GM19467 (cell line): ENCODE results near the gene SMYD4.
"Not testable (repeated sequence)": the region's sequence is repeated elsewhere in the genome, so short reads cannot be mapped to it uniquely, and the experiment has no call there.

Experiments used
- ATAC-seq: cut with Tn5 transposase; IDR thresholded peaks from one replicate; pipeline ENCODE4 v1.9.1; 2021; ENCODE audit warnings: mild to moderate bottlenecking, moderate library complexity; ENCODE audit not compliant: unreplicated experiment

Gene SMYD4

DNA sequence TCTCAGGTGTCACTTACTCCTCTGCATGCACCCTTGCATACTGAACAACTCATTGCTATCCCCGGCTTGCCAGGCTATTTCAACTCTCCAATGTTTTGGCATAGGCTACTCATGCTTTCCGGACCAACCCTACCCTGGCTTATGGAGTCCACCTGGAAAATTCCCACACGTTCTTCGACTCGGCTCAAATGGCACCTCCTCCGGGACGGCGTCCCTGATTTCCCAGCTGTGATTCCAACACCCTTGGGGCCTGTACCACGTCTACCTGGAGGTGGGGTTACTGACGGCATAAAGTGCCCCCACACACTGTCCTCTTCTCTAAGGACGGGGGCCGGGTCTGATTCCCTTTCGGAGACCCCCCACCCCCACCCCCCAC lies 498 bp downstream of the SMYD4 start:
- no peak for ATAC-seq

DNA sequence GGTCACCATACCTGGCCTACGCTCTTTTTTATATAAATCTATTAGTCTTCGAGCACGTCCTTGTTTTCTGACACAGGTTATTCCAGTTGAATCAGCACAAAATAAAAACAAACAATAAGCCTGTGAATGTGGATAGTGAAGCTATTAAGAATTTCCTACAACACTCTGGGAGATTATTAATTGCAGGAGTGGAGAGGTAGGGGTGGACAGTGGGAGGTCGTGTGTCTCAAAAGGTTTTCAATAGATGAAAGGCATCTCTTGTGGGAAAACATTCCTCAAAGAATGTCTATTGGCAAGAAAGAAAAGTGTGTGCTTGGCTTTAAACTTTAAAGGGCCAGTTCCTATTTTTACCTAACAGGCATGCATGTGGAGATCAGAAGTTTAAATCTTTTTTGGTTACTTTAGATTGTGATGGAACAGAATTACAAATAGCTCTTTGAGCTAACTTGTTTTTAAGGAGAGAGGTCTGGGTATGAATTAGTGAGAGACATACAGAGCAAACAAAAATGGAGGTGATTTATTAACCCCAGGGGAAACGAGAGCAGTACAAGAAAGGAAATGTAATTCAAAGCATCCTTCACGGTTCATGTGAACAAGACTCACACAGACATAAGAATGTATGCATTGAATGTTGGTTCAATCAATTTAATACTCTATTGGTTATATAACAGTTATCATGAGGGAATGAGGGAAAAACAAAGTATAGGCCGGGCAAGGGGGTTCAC lies 9.0 kb downstream of the SMYD4 start:
- ATAC-seq = no peak

DNA sequence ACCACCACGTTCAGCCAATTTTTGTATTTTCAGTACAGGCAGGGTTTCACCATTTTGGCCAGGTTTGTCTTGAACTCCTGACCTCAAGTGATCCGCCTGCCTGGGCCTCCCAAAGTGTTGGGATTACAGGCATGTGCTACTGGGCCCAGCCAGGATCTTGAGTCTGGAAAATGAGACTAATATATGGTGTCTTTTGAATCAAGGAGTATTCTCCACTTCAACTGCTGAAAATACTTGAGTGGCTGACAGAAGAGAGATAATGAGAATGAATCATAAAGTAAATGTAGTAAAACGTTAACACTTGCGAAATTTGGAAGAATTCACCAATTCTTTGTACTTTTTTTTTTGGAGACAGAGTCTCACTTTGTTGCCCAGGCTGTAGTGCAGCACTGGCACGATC lies 16.6 kb downstream of the SMYD4 start:
- no peak for ATAC-seq

- no peak for ATAC-seq
These were observed 19.1 kb downstream of the SMYD4 start for GRCh38 chr17:1810450-1811103.

DNA sequence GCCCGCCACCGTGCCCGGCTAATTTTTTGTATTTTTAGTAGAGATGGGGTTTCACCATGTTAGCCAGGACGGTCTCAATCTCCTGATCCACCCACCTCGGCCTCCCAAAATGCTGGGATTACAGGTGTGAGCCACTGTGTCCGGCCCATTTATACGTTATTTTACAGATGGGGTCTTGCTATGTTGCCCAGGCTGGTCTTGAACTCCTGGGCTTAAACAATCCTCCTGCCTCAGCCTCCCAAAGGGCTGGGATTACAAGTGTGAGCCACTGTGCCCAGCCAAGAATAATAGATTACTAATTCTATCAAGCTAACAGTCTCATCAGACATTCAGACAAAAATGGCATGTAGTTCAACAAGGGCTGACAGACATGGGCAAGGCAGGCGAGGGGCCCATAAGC lies 19.9 kb downstream of the SMYD4 start:
- ATAC-seq = not testable (repeated sequence)

DNA sequence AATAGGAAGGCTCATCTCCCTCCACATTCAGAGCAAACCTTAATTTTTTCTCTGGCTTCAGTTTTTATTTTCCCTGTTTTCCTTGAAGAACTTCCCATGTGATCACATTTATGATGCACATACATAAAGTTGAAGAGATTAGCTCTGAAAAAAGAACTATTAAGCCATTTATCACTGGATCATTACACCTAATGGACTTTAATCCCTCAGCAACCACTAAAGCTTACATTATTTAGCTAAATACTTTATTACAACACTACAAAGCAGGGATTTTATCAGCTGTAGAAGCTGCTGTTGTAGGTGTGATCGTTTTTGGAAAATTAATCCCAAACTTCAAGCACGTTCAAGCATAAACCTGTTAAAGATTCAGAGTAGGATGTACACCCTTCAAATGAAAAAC lies 21.1 kb downstream of the SMYD4 start:
- no peak for ATAC-seq

DNA sequence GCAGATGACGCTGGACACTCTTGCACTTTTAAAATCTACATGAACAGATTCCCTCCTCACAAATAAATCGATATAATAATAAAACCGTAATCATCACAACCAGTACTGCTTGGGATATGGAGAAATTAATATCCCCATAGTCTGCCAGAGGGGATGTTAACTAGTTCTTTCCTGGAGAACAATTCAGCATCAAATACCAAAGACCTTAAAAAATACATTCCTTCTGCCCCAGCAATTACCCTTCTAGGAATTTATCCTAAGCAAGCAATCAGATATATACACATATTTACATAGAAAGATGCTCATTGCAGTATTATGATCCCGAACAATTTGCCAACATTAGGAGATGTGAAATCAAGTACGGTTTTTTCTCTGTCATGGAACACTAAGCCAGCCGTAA lies 21.8 kb downstream of the SMYD4 start:
- ATAC-seq = no peak

DNA sequence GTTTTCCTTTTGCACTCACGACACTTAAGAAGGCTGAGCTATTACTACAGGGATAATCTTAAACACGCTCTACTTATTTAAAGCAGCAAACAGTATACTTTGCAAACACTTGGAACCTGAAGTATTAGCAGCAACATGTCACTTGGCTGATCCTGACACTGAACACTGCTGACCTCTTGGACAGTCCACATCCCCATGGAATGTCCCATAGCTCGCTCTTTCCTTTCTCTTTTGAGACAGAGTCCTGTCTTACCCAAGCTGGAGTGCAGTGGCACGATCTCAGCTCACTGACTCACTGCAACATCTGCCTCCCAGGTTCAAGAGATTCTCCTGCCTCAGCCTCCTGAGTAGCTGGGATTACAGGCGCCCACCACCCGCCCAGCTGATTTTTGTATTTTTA lies 26.4 kb downstream of the SMYD4 start:
- no peak for ATAC-seq

GRCh38 chr17:1802429-1802828 lies 27.3 kb downstream of the SMYD4 start:
- no peak for ATAC-seq

- no peak for ATAC-seq
These were observed 29.0 kb downstream of the SMYD4 start for GRCh38 chr17:1800712-1801111.

GRCh38 chr17:1800240-1800639 lies 29.5 kb downstream of the SMYD4 start:
- no peak for ATAC-seq

DNA sequence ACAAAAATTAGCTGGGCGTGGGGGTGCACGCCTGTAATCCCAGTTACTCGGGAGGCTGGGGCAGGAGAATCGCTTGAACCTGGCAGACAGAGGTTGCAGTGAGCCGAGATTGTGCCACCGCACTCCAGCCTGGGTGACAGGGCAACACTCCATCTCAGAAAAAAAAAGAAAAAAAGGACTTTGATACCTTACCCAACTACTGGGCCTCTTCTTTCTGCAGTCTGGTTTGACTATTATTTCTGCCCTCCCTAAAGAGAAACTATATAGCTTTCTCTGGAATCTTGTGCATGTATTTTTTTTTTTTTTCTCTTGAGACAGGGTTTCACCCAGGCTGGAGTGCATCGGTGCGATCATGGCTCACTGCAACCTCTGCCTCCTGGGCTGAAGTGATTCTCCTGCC lies 31.9 kb downstream of the SMYD4 start:
- not testable (repeated sequence) for ATAC-seq

GRCh38 chr17:1797323-1797722 lies 32.4 kb downstream of the SMYD4 start:
- no peak for ATAC-seq

GRCh38 chr17:1796800-1797199 lies 32.9 kb downstream of the SMYD4 start:
- no peak for ATAC-seq

GRCh38 chr17:1793447-1793806 lies 36.3 kb downstream of the SMYD4 start:
- no peak for ATAC-seq

GRCh38 chr17:1792495-1793446 lies 36.9 kb downstream of the SMYD4 start:
- ATAC-seq = no peak

DNA sequence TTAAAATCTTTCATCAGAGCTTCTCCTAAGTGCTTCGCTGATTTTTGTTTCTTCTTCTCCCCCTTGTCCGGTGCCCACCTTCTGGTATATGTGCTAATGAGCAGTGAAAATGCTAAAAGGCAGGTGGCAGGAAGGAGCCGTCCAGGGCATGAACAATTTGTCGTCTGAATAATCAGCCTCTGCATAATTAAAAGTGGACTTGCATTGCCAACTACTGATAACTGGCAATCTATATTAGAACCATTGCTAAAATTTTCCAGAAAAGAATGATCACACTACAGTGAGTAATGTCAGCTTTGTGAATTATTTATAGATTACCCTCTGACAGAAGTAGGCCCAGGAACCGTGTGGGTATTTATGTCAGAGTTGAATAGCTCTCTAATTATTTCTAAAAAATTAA lies 39.8 kb downstream of the SMYD4 start:
- no peak for ATAC-seq

DNA sequence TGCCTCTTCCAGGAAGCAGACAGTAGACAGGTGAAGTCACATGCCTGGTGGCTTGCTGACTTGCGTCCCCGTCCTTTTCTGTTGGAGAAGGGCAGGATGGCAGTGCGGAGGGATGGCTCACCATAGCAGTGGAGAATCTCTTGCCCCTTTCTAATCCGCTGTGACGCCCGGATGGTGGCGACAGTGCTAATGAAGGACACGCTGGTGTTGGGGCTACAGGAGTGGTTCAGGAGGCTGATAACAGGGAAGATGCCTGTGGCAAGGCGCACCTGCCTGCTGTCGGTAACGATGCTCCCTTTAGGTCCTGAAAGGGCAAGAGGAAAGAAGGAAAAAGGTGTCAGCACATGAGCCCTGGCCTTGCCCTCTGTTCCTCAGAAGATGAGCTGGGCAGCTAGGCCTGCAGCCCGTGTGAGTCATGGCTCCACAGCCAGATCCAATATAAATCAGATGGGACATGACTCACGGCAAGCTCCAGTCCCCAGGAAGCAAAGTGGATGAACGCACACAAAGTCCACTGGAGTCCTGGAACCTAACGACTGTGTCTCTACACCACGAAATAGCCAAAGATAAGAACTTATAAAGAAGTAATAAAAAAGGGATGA lies 42.3 kb downstream of the SMYD4 start:
- no peak for ATAC-seq

- no peak for ATAC-seq
These were observed 43.0 kb downstream of the SMYD4 start for GRCh38 chr17:1786708-1787107.

DNA sequence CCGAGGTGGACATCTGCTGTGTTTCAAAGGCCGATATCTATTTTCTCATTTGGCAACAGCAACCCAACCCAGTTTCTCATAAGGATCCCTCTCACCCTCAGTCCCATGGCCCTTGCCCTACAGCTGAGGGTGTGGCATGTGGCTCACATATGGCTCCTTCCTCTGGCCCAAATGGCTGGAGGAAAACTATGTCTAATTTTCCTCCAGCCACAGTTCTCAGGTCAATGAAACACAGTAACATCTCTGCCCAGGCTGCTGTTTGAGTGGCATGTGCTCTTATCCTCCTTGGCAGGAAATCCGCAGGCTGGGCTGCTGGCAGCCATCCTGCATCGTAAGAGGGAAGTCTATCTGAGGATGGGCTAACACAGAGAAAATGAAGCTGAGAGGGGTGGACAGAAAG lies 43.8 kb downstream of the SMYD4 start:
- no peak for ATAC-seq

DNA sequence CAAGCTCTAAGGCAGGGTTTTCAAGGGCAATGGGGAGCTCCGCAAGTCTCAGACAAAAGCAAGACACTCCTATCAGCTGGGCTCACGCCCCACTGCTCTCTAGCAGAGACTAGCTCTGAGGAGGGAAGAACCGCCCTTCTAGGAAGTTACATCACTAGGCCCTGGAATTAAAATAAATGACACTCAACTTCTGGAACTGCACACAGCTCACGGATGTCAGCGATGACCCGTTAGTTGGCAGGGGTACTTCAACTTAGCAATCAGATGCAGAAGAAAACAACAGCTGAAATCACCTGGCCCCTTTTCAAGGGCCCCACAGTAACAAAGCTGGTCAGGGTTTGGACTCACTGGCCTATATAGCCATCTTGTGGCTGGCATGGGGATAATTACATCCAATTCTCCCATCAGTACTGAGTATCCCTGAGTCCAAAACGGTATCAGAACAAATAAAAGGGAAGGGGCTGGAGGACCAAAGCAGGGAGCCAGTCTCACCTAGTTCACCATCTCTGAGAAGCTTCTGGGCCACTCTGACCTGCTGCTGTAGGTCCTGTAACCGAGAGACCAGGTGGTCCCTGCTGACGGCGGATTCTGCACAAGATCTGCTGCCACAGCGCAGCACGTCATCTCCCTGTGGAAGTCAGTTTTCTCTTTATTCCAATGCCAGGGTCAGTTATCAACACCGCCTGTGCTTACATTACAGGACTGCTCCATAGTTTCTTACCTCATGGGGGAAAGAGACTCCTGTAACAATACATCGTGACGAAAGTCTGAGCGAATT lies 45.7 kb downstream of the SMYD4 start:
- no peak for ATAC-seq
